NCI-H2196 (cell line): ENCODE data around the gene GHR.

Experiments used
- DNase-seq: peaks from one replicate; lab custom pipeline; 2025; ENCODE audit not compliant: unreplicated experiment; lab: John Stamatoyannopoulos, UW

The GHR gene

DNA sequence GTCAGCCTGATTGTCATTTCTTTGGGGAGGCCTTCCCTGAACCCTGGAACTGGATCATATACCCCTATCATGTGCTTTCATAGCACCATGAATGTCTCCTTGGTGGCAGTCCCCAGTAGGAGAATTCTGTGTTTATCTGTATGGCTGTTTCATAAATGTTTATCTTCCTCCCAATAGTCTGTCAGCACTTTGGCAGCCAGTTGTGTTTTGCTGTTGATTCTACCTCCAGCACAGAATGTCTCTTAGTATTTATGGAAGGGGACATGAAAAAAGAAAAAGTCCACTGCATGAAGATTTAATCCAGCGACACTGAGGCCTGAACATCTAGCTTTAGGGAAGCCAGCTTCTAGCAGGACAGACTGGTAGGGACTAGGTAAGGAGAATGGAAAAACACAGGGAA is 38.3 kb downstream of the GHR start:
- no peak for DNase-seq

DNA sequence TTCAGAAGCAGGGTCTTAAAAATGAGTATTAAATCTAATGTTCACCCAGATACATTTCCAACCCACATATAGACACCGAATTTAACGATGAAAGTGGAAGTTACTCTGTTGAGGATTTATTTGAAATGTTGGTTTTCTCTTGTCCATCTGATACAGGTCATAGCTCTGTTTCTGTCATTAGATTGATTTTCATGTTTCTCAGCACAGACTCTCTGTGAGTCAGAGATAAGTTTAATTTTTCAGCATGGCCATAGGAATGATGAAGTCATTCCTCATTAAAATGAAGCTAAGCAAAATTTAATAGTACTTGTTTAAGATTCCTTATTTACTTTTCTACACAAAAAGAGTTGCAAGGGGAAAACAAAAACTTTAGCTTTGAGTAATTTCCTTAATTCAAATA is 38.8 kb downstream of the GHR start:
- no peak for DNase-seq

DNA sequence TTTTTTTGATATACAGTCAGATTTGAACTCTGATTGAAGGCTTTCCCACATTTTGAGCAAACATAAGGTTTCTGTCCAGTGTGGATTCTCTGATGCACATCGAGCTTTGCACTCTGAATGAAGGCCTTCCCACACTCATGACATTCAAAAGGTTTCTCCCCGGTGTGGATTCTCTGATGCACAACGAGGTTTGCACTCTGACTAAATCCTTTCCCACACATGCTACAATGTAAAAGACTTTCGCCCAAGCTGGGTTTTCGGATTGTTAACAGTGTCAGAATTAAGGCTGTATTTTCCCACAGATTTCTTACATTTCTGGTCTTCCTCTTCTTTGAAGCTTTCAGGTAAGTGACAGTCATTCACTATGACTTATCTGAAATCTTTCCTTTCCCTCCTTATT is 44.3 kb downstream of the GHR start:
- DNase-seq, result no peak

DNA sequence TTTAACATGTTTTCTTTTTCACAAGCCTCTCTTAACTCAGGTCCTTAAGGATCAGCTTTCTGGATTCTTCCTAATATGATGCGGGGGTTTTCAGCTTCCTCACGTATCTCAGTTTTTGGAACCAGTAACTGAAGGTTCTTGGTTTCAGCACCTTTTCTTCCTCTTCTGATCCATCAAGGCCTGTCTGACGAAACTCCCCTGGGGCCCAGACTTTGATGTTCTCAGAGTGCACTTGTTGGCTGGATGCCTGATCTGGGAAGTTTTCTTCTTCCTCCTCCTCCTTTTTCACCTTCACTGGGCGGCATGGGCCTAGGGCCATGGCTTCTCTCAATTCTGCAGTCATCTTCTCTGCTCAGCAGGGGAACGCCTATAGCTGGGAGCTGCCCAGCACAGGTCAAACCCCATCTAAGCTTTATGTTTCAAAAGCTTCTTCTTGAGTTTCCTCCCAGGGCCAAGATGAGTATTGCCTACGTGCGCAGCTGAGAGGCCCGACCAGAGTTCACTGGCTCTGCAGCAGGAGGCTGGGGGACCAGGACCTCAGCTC is 44.8 kb downstream of the GHR start:
- no peak for DNase-seq

DNA sequence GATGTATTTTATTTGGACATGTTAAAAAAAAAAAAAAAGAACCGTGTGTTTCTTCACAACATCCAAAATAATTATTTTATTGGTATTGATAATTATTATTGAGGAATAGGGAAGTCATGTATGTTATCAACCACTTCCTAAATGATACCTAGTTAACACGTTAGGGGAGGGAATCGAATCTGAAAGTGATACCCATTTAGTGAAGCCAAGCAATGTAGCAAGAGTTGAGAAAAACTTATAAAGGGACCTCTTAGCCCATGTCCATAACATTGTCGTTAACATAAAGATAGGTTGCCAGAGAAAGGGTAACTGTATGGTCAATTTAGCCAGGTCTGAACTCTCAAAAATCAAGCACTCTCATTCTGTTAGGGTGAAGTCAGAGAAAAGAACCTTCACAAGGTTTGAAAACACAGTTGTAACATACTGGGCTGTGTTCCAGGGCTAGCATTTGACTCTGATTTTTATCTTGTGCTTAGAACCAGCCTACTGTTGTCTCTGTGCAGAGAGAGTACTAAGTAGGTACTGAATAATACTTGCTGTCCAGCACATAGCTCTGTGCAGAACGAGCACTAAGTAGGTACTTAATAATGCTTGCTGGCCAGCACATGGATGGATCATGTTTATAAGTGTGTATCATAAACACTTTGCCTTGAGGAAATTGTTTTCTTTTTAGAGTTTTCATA is 60.4 kb downstream of the GHR start:
- no peak for DNase-seq

DNA sequence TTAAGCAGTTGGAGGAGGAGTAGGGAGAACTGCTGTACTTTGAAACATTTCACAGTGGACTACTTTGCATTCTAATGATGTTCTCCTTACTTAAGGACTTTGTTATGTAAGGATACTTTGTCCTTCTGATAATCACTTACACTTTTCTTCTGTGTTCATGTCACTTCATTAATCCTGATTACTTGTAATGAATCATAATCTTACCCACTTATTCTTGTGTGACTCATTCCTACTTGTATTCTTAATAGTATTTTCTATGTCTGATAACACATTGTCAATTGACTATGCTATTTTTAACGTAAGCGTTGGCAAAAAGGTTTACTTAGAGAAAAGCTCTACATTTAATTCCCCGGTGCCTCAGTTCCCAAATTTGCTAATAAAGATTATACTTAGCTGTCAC is 63.8 kb downstream of the GHR start:
- no peak for DNase-seq

DNA sequence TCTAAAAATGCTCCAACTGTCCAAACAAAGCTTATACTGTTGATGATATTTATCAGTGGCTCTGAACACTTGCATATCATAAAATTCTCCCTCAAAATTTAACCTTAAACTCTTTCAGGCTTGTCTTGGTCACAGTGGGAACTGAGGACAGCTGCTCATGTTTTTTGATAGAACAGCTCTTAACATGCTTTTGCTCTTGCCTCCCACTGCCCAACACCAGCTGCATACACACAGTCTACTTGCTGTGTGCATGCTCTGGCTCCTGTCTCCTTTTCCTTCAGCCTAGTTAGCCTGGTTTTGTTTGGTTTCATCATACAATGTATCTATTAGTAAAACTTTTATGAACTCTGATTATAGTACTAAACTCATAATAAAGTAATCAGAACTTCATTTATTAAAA is 64.6 kb downstream of the GHR start:
- DNase-seq, result no peak

DNA sequence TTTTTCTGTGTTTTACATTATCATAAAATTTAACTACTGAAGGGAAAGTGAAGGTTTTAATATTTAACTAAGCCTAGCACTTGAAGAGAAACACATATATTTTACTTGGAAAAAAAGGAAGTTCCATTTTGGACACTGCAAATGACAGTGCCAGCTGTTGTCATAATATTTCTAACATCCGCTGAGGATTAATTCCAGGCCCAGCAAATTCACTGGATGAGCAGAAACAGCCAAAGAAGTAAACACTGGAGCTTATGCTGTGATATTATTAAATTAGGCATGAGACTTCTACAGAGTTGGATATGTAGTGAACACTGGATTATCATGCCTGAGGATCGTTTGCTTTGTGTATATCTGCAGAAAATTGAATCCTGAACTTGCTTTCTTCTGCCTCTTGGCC is 67.6 kb downstream of the GHR start:
- no peak for DNase-seq

DNA sequence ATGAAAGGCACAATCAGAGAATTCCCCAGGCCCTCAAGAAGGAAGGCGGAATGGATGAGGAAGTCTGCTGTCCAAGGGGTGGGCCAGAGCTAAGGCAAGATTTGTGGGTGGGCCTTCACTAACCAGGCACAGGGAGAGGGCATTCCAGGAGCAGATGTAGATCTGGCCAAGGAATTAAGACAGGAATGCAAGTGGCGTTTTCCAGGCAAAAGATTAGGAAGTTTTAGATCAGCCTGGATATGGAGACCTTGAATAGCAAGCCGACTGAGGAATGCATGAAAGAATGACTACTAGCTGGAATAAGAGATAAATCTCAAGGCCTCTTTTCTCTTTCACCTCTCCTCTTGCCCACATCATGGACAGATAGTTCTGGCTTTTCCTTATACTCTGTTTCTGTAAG is 68.5 kb downstream of the GHR start:
- DNase-seq, result no peak

DNA sequence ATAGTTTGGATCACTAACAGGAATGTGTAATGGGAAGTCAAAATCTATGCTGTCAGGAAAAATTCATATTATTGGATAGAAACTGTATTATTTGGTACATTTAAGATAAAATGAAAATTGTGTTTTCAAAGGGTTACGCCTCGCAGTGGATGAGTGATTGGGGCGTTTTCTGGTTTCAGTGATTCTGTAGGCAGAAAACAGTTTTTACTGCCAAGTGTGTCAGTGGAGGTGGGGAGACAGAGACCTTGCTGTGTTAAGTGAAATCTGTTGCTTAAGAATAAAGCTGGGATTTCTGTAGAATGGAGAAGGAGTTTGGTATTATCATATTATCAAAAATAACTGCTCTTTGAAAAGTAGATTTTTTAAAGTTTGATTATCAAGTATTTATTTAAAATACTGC is 69.7 kb downstream of the GHR start:
- no peak for DNase-seq

DNA sequence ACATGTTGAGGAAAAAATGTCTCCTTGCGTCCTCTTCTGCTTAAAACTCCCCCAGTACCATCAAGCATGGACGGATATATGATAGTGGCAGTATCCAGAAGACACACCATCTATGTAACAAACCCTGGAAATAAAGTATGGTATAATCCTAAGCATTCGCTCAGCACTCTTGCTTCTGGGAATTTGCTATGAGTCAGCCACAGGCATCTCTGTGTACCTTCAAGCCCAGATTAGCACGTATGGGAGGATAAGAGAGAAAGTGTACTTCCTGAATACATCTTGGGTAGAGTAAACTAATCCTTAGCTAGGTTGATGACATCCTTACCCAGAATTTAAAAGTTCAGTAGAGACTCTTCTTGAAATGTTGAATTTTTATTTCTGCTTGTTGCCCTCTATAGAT is 71.2 kb downstream of the GHR start:
- DNase-seq, result no peak

DNA sequence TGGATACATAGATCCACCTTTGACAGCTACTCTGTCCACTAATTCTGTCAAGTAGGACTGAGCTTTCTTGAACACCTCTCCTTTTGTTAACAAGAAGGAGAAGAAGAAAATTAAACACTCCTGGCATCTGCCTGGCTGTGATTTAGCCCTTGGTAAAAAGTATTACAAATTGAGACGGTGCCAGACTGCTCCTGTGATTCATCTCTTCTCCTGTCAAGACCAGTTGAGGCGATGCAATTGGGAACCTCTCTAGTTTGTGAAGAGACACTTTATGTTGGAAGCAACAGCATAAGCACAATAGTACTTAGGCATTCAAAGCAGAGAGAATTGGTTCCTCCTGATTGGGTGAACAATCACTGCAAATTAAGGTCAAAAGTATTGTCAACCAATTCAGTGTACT is 72.7 kb downstream of the GHR start:
- DNase-seq, result no peak

DNA sequence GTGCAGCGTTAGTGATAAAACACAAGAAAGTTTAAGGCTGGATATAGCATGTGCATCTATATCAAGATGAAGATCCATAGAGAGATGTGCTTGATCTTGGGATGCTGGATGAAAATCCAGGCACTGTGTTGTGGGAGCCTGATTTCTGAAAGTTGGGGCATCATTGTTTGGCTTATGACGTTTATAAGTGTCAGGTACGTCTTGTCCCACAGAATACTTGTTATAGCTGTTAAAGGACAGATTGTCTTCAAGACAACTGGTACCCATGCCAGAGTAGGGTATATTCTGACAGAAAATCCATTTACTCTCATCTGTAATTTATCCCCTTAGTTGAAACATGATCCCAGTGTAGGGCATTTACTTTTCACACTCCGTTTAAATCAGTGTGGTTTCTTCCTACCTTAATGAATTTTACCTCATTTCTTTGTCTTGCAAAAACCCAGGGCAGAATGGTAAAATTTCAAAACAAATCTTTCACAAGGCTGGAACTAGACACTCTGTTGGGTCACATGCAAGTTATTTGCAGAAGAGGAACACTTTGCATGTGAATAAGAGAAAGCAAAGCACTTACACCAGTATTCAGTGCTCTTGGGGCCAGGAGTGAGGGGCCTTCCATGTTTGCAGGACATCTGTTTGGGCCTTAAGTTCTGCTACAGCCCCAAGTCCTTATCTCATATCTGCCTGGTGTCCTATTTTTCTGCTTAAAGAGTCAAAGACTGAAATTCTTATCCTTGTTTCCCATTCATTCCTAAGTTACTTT is 73.3 kb downstream of the GHR start:
- no peak for DNase-seq

DNA sequence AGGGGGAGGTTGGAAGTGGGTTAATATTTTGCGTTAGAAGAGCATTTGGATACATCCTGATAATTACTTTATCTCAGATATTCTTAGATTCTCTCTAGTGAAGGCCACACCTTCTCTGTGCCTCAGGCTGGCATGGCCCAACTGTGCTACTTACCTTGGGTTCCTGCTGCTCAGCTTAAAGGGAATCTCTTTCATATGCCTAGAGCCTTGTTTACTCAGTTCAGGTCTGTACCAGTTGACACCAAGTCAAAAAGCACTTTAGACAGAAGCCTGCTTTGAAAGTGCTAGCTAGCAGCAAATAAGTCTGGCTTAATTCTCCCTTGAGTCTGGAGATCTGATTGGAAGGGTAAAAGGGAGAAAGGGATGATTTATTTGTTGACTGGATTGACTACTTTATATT is 74.8 kb downstream of the GHR start:
- no peak for DNase-seq

DNA sequence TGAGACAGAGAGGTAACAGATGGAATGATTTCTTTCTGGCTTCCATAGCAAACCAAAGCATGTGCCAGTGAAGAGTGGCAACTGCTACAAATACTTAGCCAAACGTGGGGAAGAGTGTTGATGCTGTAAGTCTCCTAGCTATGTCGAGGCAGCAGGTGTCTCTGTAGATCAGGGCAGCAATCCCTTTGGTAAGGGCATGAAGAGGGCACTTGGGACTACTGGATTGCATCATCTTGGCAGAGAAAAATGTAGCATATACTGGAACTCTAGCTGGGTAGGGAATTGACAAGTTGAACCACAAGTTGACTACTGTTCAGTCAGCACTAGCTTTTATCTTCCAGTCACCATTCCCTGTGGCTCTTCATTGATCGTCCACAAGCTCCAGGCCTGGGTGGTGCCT is 75.8 kb downstream of the GHR start:
- no peak for DNase-seq

DNA sequence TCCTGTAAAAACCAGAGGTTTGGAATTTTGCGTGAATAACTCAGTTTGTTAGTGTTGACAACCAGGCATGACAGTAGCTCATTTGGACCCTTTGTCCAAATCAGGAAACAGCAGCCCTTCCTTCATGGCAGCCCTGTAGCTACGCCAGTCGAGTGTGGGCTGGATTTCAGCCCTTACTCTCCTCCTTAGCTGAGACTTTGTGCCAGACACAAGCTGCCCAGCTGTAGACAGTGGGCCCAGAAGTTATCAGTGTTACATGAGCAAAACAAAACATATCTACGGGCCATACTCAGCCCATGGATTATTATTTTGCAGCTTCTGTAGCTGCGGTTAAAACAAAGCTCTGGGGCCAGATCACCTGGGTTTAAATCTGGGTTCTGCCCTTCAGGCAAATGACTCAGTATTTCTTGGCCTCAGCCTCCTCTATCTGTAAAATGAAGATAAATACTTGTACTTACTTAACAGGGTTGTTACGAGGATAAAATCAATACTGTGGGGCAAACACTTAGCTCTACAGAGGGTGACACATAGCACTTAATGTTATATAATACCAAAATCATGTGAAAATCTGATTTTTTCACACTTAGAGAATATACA is 76.9 kb downstream of the GHR start:
- DNase-seq, result no peak

DNA sequence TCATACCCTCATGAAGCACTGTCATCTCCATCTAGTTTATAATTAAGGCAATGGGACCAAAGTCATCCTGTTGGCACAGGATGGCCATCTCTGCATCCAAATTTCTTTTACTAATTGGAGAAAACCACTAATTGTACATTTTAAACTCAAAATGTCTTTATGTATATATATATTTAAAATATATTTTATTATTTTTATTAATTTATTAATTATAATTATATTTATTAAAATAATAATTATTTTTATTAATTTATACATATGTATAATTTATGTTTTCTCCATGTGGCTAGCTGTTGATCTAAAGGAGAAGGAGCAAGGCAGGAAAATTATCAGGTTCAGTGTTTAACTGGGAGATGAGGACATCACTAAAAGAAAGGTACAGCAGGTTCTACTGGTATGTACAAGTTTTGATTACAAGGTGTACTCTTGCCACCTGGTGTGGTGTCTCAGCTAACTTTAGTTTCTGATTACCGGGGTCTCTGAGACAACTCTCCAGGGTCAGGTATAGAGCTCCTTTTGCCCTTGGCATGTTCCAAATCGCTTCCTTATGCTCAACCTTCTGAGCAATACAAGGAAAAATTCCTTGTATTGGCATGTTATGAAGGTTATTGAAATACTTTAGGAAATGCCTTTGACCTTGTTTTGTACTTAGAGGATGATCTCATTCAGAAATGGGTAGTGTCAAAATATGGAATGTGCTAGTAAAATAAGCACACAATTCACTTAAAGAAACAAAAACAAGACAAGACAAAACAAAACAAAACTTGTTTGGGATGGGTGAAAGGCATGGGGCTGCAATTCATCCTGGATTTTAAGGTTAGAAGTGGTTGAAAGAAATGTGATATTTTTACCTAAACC is 79.6 kb downstream of the GHR start:
- DNase-seq, result no peak

DNA sequence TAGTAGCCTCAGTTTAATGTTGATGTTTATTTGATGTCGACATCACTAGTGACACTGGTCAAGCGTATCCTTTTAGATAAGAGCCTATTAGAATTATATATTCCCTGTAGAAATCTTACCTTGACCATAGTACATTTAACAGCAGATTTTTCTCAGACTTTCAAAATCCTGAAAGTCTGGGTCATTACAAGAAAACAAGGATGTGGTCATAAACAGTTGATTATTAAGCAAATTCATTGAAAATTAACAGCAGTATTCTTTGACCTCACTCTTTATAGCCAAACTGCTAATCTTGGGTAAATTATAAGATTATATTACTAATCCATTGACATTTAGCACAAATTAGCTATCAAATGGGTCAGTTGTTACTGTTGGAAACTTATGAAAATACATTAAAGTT is 83.4 kb downstream of the GHR start:
- DNase-seq, result no peak

DNA sequence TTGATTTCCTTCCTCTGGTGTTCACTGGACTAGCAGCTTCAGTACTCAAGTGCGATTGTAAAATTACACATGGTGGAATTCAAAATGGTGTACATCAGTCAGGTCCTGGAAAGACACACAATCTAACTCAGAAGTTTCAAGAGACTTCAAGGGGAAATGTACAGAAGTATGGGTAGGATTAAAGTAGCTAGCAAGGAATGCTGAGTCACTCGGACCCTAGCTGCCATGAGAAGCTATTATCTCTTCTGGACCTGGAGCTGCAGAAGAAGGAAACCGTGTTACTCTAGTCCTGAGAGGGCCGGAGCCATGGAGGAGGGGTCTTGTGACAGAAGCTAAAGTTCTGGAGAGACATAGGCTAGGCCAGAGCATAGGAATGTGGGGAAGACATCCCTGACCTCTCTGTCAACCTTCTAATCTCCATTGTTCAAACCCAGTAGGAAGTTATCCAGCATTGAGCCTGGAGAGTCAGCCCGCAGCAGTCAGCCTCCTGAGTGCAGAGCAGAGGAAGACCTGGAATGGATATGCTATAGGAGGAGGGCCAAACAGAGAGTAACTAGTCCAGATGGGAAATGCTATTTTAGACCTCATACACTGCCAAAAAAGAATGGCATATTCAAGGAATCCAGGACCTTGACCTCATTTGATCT is 84.3 kb downstream of the GHR start:
- DNase-seq, result no peak

DNA sequence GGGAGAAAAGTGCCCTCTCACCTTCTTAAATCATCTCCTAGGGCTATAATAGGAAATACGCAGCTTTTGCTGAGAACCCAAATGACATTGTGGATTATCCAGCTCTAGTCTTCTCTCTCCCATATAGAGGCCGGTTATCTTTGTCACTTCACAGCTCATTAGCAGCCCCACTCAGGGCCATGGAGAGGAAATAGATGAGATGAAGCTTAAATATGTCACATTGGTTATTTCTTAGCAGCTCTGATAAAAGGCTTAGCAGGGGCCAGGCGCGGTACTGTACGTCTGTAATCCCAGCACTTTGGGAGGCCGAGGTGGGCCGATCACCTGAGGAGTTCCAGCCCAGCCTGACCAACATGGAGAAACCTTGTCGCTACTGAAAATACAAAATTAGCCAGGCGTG is 90.0 kb downstream of the GHR start:
- no peak for DNase-seq

DNA sequence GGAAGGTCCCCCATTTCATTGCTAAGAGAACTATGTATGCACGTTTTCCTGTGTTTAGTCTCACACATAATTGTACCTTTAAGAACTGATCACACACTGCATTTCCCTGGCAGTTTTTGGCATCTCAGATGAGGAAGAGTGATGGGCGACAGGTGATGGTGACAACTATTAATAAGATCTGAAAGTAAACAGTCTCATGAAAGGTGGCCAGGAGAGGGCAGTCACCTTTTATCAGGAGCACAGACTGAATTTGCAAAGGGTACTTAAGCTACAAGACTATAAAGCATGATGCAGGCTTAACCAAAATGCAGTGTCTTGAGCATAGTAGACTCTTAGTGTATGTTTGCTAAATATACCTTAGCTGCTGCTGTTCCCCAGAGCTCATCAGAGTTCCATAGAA is 91.5 kb downstream of the GHR start:
- DNase-seq, result no peak
